NCI-H2081 treated with DMSO at 0.1 percent for 48 hours (cell line): ENCODE data around the gene VMP1.
"Not testable (repeated sequence)": the region's sequence is repeated elsewhere in the genome, so short reads cannot be mapped to it uniquely, and the experiment has no call there.

Source experiments
- DNase-seq: peaks from one replicate; lab custom pipeline; 2025; lab: John Stamatoyannopoulos, UW

VMP1 gene

GRCh38 chr17:59812139-59812538 is 104.7 kb downstream of the VMP1 start:
- no peak for DNase-seq

- DNase-seq = no peak
Measured at GRCh38 chr17:59814276-59814675, 106.8 kb downstream of the VMP1 start.

- no peak for DNase-seq
Measured at GRCh38 chr17:59814685-59815084, 107.2 kb downstream of the VMP1 start.

DNA sequence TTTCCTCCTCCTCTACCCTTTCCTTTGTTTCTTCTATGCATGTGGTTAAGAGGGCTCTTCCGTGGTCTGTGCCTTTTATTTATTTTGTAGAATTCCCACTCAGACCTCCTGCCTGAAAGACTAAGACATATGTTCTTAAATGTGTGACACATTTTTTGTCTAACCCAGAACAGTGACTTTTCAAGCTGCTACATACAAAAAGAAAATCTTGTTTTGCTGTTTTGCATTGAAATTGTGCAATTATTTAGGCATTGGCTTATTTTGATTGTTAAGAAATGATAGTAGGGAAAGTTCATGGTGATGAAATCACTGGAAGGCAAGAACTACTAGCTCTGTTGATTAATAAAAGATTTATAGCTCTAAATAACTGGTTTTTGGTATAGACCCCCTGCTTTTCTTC is 108.5 kb downstream of the VMP1 start:
- DNase-seq = no peak

DNA sequence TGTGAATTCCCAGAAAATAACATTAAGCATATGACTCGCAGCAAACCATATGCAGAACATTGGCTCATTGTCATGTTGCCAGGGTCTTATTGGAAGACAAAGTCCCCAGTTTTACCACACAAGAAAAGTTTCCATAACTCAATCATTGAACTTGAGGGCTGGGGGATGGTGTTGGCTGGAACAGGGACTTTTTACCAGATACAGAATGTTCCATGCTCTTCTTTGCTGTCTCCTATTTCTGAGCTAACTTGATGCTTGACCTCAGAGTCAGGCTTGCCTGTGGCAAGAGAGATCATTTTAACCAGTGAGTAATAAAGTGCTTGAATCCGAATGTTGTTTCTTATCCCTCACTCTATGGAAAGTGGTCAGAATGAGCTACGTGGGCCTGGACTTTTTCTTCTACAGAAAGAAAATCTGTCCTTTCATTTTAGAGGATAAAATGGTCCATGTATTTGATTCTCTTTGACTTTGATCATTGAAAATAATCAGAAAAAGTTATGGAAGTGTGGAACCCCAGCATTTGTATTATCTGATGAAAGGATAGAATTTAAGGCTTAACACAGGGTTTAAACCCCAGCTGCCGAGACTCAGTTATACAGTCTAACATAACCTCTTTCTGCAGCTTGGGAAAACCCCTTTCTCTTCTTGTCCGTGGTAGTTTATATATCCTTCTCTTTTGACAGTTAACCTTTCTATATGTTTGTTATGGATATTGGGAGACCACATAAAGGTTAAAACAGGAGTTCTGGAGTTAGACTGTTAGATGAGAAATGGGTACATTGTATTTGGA is 118.3 kb downstream of the VMP1 start:
- DNase-seq = no peak

- no peak for DNase-seq
Measured at GRCh38 chr17:59826706-59827453, 119.4 kb downstream of the VMP1 start.

GRCh38 chr17:59827721-59828477 is 120.4 kb downstream of the VMP1 start:
- no peak for DNase-seq

DNA sequence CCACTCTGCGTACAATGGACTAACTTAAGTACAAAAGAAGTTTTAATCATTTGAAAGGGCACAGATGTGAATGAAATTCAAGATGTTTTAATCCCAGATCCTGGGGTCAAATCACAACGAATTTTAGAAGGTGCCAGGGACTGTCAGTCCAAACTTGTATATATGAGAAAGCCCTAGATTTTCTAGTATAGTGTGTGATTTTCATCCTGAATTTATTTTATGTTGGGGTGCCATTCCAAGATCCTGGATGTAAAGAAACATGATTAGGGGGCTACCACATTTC is 121.0 kb downstream of the VMP1 start:
- DNase-seq = no peak

DNA sequence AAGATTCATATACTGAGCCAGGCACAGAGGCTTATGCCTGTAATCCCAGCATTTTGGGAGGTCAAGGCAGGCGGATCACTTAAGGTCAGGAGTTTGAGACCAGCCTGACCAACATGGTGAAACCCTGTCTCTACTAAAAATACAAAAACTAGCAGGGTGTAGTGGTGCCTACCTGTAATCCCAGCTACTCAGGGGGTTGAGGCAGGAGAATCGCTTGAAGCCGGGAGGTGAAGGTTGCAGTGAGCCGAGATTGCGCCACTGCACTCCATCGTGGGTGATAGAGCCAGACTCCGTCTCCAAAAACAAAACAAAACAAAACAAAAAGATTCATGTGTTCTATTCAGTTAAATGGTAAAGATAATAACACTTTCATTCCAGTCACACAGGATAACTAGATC is 121.4 kb downstream of the VMP1 start:
- DNase-seq = not testable (repeated sequence)

- peak; percentile 99 for DNase-seq
Measured at GRCh38 chr17:59829217-59830006, 122.0 kb downstream of the VMP1 start.

DNA sequence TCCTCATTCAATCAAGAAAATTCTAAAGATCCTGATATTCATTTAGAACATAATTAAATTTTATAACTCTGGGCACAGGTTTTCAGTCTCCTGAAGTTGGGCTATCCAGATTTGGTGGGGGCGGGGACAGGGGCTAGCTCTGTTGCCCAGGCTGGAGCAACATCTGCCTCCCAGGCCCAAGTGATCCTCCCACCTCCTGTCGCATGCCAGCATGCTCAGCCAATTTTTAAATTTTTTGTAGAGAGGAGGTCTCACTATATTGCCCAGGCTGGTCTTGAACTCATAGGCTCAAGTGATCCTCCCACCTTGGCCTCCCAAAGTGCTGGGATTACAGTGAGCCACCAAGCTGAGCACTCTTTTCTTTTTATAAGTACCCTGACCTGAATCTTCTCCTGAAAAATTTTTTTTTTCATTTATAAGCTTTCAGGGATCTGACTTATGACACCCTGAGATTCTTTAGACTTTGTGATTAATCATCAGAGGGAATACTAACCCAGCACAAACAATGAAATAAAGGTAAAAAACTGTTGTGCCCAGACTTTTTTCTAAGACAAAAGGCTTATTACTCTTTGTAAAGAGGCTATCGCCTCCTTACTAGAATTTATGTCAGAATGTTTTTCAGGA is 122.7 kb downstream of the VMP1 start:
- DNase-seq = no peak

DNA sequence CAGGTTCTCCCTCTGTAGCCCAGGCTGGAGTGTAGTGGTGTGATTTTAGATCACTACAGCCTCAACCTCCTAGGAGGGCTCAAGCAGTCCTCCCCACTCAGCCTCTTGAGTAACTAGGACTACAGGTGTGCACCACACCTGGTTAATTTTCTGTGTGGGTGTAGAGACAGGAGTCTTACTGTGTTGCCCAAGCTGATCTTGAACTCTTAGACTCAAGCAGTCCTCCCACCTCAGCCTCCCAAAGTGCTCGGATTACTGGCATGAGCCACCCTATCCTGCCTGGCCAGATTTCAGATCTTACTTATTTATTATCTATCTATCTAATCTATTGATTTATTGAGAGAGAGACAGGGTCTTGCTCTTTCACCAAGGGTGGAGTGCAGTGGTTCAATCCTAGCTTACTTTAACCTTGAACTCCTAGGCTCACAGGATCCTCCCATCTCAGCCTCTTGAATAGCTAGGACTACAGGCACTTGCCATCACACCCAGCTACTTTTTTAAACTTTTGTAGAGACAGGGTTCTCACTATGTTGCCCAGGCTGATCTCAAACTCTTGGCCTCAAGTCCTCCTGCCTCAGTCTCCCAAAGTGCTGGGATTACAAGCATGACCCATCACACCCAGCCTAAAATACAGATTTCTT is 123.5 kb downstream of the VMP1 start:
- no peak for DNase-seq

DNA sequence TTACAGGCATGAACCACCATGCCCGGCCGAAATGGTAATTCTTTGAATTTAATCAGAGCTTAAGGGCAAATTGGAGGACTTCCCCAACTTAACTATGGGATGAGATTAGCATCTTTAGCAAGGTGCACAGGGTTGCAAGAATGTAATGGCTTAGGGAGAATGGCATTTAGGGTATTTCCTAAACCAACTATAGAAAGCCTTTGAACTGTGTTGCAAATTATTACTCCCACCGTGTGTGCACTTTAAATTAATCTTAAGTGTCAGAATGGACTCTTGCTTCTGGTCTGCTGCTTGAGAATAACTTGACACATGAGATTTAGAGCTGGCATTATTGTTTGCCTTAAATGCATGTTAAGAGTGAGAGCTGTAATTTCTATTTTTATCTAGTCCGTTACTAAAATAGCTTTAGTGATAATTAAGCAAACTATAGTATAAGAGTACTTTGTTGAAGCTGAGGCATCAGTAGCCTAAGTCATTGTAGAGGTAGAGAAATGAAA is 125.5 kb downstream of the VMP1 start:
- no peak for DNase-seq

GRCh38 chr17:59837308-59838051 is 130.0 kb downstream of the VMP1 start:
- DNase-seq = peak; percentile 97

- no peak for DNase-seq
Measured at GRCh38 chr17:59838052-59838916, 130.8 kb downstream of the VMP1 start.

DNA sequence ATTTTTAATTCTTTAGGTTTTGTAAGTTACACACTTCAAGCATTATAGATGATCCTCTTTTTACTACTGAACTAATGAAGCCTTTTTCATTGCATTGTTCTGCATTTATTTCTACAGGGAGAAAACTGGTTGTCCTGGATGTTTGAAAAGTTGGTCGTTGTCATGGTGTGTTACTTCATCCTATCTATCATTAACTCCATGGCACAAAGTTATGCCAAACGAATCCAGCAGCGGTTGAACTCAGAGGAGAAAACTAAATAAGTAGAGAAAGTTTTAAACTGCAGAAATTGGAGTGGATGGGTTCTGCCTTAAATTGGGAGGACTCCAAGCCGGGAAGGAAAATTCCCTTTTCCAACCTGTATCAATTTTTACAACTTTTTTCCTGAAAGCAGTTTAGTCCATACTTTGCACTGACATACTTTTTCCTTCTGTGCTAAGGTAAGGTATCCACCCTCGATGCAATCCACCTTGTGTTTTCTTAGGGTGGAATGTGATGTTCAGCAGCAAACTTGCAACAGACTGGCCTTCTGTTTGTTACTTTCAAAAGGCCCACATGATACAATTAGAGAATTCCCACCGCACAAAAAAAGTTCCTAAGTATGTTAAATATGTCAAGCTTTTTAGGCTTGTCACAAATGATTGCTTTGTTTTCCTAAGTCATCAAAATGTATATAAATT is 132.3 kb downstream of the VMP1 start:
- DNase-seq = no peak

DNA sequence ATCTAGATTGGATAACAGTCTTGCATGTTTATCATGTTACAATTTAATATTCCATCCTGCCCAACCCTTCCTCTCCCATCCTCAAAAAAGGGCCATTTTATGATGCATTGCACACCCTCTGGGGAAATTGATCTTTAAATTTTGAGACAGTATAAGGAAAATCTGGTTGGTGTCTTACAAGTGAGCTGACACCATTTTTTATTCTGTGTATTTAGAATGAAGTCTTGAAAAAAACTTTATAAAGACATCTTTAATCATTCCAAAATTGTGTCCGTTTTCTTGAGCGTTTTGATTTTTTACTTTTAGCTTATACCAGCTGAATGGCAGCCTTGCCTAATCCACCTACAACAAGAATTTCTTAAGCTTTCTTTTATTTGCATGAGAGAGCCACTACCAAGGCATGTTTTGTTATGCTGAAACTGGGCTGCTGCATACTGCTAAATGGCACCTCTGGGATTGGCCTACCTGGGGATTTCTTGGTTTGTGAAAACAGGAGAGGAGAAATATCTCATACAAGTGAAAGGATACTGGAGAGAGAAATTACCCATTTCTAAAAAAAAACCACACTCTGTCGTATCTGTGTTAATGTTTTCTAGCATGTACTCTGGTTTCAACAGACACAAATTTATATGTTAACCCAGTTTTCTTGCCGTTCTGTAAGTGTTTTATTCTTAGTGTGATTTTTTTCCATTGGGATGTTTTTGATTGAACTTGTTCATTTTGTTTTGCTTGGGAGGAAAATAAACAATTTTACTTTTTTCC is 133.1 kb downstream of the VMP1 start:
- DNase-seq = no peak
